Smooth muscle cell (in vitro differentiated cells): ENCODE results near the gene ZNF410. TPM values are rescaled to one million over a fixed set of nuclear protein-coding genes. Genes with fewer than 3 reads are reported as not detected.
A peak's percentile ranks its signal among the peaks of the same experiment; 100 is the strongest.

Experiments used
- DNase-seq: peaks from one replicate; lab custom pipeline; 2025; ENCODE audit not compliant: unreplicated experiment; lab: John Stamatoyannopoulos, UW
- H2AFZ ChIP-seq: fragments of 200-600 bp; sonication (generic); 2 replicates; pipeline ENCODE4 v1.6.0; 2016; ENCODE audit warnings: antibody characterized with exemption, low read depth, mild to moderate bottlenecking
- H3F3A ChIP-seq: fragments of 200-600 bp; sonication (generic); 2 replicates; pipeline ENCODE4 v1.6.0; 2017; ENCODE audit warnings: antibody characterized with exemption, low read depth
- H3K27ac ChIP-seq: fragments of 200-600 bp; sonication (generic); 2 replicates; pipeline ENCODE4 v1.5.1; 2016; ENCODE audit warnings: low read depth, mild to moderate bottlenecking
- H3K27me3 ChIP-seq: fragments of 200-600 bp; sonication (generic); 2 replicates; pipeline ENCODE4 v1.6.1; 2016; ENCODE audit warnings: low read depth, mild to moderate bottlenecking
- H3K36me3 ChIP-seq: fragments of 200-600 bp; sonication (generic); 2 replicates; pipeline ENCODE4 v1.5.1; 2016; ENCODE audit warnings: low read depth
- H3K4me1 ChIP-seq: fragments of 200-600 bp; sonication (generic); 2 replicates; pipeline ENCODE4 v1.5.1; 2016; ENCODE audit warnings: low read depth
- H3K4me2 ChIP-seq: fragments of 200-600 bp; sonication (generic); 2 replicates; pipeline ENCODE4 v1.6.0; 2016; ENCODE audit warnings: mild to moderate bottlenecking
- H3K4me3 ChIP-seq: fragments of 200-600 bp; sonication (generic); 2 replicates; pipeline ENCODE4 v1.5.1; 2016; ENCODE audit warnings: mild to moderate bottlenecking
- H3K79me2 ChIP-seq: fragments of 200-600 bp; sonication (generic); 2 replicates; pipeline ENCODE4 v1.6.0; 2016; ENCODE audit warnings: low read depth, mild to moderate bottlenecking
- H3K9ac ChIP-seq: fragments of 200-600 bp; sonication (generic); 2 replicates; pipeline ENCODE4 v1.6.0; 2016; ENCODE audit warnings: low read depth
- H3K9me3 ChIP-seq: fragments of 200-600 bp; sonication (generic); replicated peaks from 2 replicates; pipeline ENCODE4 v1.5.1; 2016; ENCODE audit warnings: low read depth
- H4K20me1 ChIP-seq: fragments of 200-600 bp; sonication (generic); 2 replicates; pipeline ENCODE4 v1.6.0; 2016; ENCODE audit warnings: low read depth
- CTCF ChIP-seq: fragments of 200-600 bp; sonication (generic); IDR thresholded peaks from 2 replicates; pipeline ENCODE4 v1.5.1; 2017; ENCODE audit warnings: borderline replicate concordance, mild to moderate bottlenecking, antibody characterized with exemption; ENCODE audit not compliant: insufficient read depth, poor library complexity, severe bottlenecking
- WGBS: methylation state at CpG from one replicate; pipeline ENCODE4 v1.1.7; 2016; ENCODE audit warnings: low lambda C conversion rate; 5-methylcytosine and 5-hydroxymethylcytosine counted together
- polyA plus RNA-seq: library from polyadenylated mRNA; unstranded; fragments of >200 nt; fragmentation: Nextera tagmentation; extraction: Ambion mirVana; gene quantifications from 2 replicates; pipeline ENCODE4 v1.2.1, GENCODE V29; 2016
- total RNA-seq: library from RNA; depleted of rRNA; stranded (reverse); fragments of >200 nt; gene quantifications from 2 replicates; pipeline ENCODE4 v1.2.3, GENCODE V29; 2014

The ZNF410 gene
- total and polyA plus RNA-seq, 2 experiments from 2014 or later = 45.1 to 67.3 TPM

- H3K79me2 ChIP-seq = no peaks in the 10 kb centered on the region
- H3K9me3 ChIP-seq = no peaks in the 10 kb centered on the region
- no peak for TF ChIP-seq CTCF
- peak within 1 kb of the TSS; percentile 75 for H3K4me3 ChIP-seq
- peak within 1 kb of the TSS; percentile 89 for H3K27ac ChIP-seq
- 1% methylated on average over 65 of the region's 70 CpGs for WGBS
- H3K4me2 ChIP-seq = peak within 1 kb of the TSS; percentile 89
- H3F3A ChIP-seq = no peaks in the 10 kb centered on the region
- H3K27me3 ChIP-seq = no peaks in the 10 kb centered on the region
- H4K20me1 ChIP-seq = peaks cover 4% of the 10 kb centered on the region
- peak within 1 kb of the TSS; percentile 82 for H3K9ac ChIP-seq
- no peaks in the 10 kb centered on the region for H3K4me1 ChIP-seq
- H3K36me3 ChIP-seq = peaks cover 5% of the 10 kb centered on the region
- peak; percentile 76 for DNase-seq
- peak within 1 kb of the TSS; percentile 85 for H2AFZ ChIP-seq
These were observed 63.4 kb downstream of the ZNF410 start, which contains the start of the genes COQ6 and FAM161B for GRCh38 chr14:73949752-73950734. TSS of gene COQ6 (plus strand) at chr14:73950302. CDS start at chr14:73950333, 31 bp downstream. TSS of gene FAM161B (minus strand) at chr14:73950094. CDS start at chr14:73950026, 68 bp downstream.

- peaks cover 4% of the 10 kb centered on the region for H4K20me1 ChIP-seq
- peaks cover 20% of the 10 kb centered on the region for H3K36me3 ChIP-seq
- no peaks in the 10 kb centered on the region for H3K4me1 ChIP-seq
- TF ChIP-seq CTCF = no peak
- H3K79me2 ChIP-seq = no peaks in the 10 kb centered on the region
- H3K4me3 ChIP-seq = no peak overlapping the region
- H3F3A ChIP-seq = no peaks in the 10 kb centered on the region
- H3K4me2 ChIP-seq = no peak overlapping the region
- no peak overlapping the region for H3K9ac ChIP-seq
- no peak overlapping the region for H2AFZ ChIP-seq
- no peak for DNase-seq
- H3K27me3 ChIP-seq = no peaks in the 10 kb centered on the region
- no peaks in the 10 kb centered on the region for H3K9me3 ChIP-seq
- H3K27ac ChIP-seq = no peak overlapping the region
- WGBS = 100% methylated on average over 1 of the region's 1 CpG
These were observed 67.1 kb downstream of the ZNF410 start for GRCh38 chr14:73953731-73954130.

GRCh38 chr14:73955674-73956073 is 69.0 kb downstream of the ZNF410 start:
- Histone ChIP-seq H3K36me3 (peaks cover 21% of the 10 kb centered on the region), H3K79me2 (no peaks in the 10 kb centered on the region), H3K4me3 (no peak overlapping the region), H3K27ac (no peak overlapping the region), H3K9me3 (no peaks in the 10 kb centered on the region), H3K9ac (no peak overlapping the region), H4K20me1 (peaks cover 4% of the 10 kb centered on the region), H2AFZ (no peak overlapping the region), H3K4me1 (no peaks in the 10 kb centered on the region), H3F3A (no peaks in the 10 kb centered on the region), H3K4me2 (no peak overlapping the region), H3K27me3 (no peaks in the 10 kb centered on the region)
- WGBS = 94% methylated on average over 5 of the region's 5 CpGs
- TF ChIP-seq CTCF = no peak
- DNase-seq = no peak
